ENCODE measurements around the gene MYRF.

MYRF gene

GRCh38 chr11:61806785-61807184, 54.3 kb downstream of the MYRF start:
- no peak for DNase-seq (ENCODE audit: extremely low read depth, low read depth)
- TF ChIP-seq CTCF (IDR thresholded peaks at IDR 0.05; ENCODE audit: low read depth, low read length): no peak

- TF ChIP-seq CTCF (IDR thresholded peaks at IDR 0.05; ENCODE audit: low read depth, low read length): no peak
- DNase-seq (ENCODE audit: extremely low read depth, low read depth): no peak
Observed at GRCh38 chr11:61810671-61811175, 58.3 kb downstream of the MYRF start.

- DNase-seq (ENCODE audit: extremely low read depth, low read depth): no peak
- no peak for TF ChIP-seq CTCF (IDR thresholded peaks at IDR 0.05; ENCODE audit: low read depth, low read length)
Observed at GRCh38 chr11:61811831-61812230, 59.4 kb downstream of the MYRF start.

- no peak for TF ChIP-seq CTCF (IDR thresholded peaks at IDR 0.05; ENCODE audit: low read depth, low read length)
- DNase-seq (ENCODE audit: extremely low read depth, low read depth): no peak
Observed at GRCh38 chr11:61812736-61813411, 60.4 kb downstream of the MYRF start.

- DNase-seq (ENCODE audit: extremely low read depth, low read depth): no peak
- no peak for TF ChIP-seq CTCF (IDR thresholded peaks at IDR 0.05; ENCODE audit: low read depth, low read length)
Observed at GRCh38 chr11:61814247-61814957, 62.0 kb downstream of the MYRF start.

GRCh38 chr11:61814958-61815789, 62.7 kb downstream of the MYRF start:
- TF ChIP-seq CTCF (IDR thresholded peaks at IDR 0.05; ENCODE audit: low read depth, low read length): no peak
- DNase-seq (ENCODE audit: extremely low read depth, low read depth): peak; percentile 93

Measured in AG09319 (cell line).